AG09319 (cell line): ENCODE data around the gene UBE4A.

Experiments used
- DNase-seq: peaks from one replicate; pipeline ENCODE4 v3.0.0-alpha.2; 2010; ENCODE audit warnings: low read depth; ENCODE audit errors: extremely low read depth
- CTCF ChIP-seq: IDR thresholded peaks from 2 replicates; pipeline ENCODE4 v1.5.1; 2011; ENCODE audit warnings: low read depth, mild to moderate bottlenecking, inconsistent platforms, low read length, moderate library complexity

The UBE4A gene

GRCh38 chr11:118318124-118318523 lies 41.3 kb upstream of the UBE4A start:
- DNase-seq = no peak
- no peak for TF ChIP-seq CTCF

- no peak for DNase-seq
Measured at GRCh38 chr11:118318581-118319336, 40.6 kb upstream of the UBE4A start.

GRCh38 chr11:118319337-118319707 lies 40.1 kb upstream of the UBE4A start:
- DNase-seq = no peak
- TF ChIP-seq CTCF = no peak

More at GRCh38 chr11:118318581-118319336, 40.6 kb upstream of the UBE4A start:
- TF ChIP-seq CTCF = no peak

GRCh38 chr11:118320515-118320914 lies 38.9 kb upstream of the UBE4A start:
- TF ChIP-seq CTCF = no peak
- no peak for DNase-seq

GRCh38 chr11:118321386-118322082 lies 37.9 kb upstream of the UBE4A start:
- TF ChIP-seq CTCF = no peak
- DNase-seq = no peak

- no peak for TF ChIP-seq CTCF
Measured at GRCh38 chr11:118322721-118323120, 36.7 kb upstream of the UBE4A start.

GRCh38 chr11:118325283-118325682 lies 34.1 kb upstream of the UBE4A start:
- TF ChIP-seq CTCF = no peak
- DNase-seq = no peak

More at GRCh38 chr11:118322721-118323120, 36.7 kb upstream of the UBE4A start:
- no peak for DNase-seq
